H1 (cell line): ENCODE measurements around the gene ZNF737.

Experiments
- CEBPB ChIP-seq: IDR thresholded peaks from 2 replicates; pipeline ENCODE4 v1.6.1; 2012; ENCODE audit warnings: low read depth, low read length
- CREB1 ChIP-seq: IDR thresholded peaks from 2 replicates; pipeline ENCODE4 v1.6.1; 2012; ENCODE audit warnings: inconsistent platforms
- EZH2 ChIP-seq: fragments of 200-600 bp; sonication (generic); IDR thresholded peaks from 2 replicates; pipeline ENCODE4 v1.7.1; 2012; ENCODE audit warnings: low read depth, mild to moderate bottlenecking, moderate library complexity, low read length, inconsistent platforms; ENCODE audit not compliant: severe bottlenecking
- GTF2F1 ChIP-seq: IDR thresholded peaks from 2 replicates; pipeline ENCODE4 v1.6.1; 2012; ENCODE audit warnings: low read depth, low read length, improper control_type of control experiment, borderline replicate concordance
- POLR2A ChIP-seq, 2 experiments: IDR thresholded peaks; 1 replicate in 1 of 2; 2 replicates in 1 of 2; pipeline ENCODE4 v1.6.1; 2011; ENCODE audit warnings: low read depth in 2 of 2, low read length in 2 of 2, mild to moderate bottlenecking in 2 of 2; ENCODE audit errors: control extremely low read depth in 1 of 2
- RNF2 ChIP-seq: fragments of 200-900, 300-1000 bp; sonication (generic); IDR thresholded peaks from 2 replicates; pipeline ENCODE4 v1.7.1; 2016; ENCODE audit warnings: borderline replicate concordance, low read depth, mild to moderate bottlenecking, antibody characterized with exemption, low read length; ENCODE audit not compliant: poor library complexity, severe bottlenecking; ENCODE audit errors: missing control alignments
- SIX5 ChIP-seq: IDR thresholded peaks from 2 replicates; pipeline ENCODE4 v1.6.1; 2011; ENCODE audit warnings: mild to moderate bottlenecking, low read depth, low read length
- SRF ChIP-seq: IDR thresholded peaks from 2 replicates; pipeline ENCODE4 v1.6.1; 2011; ENCODE audit warnings: mild to moderate bottlenecking, low read depth, low read length, moderate library complexity
- TAF1 ChIP-seq: IDR thresholded peaks from 2 replicates; pipeline ENCODE4 v1.6.1; 2011; ENCODE audit warnings: mild to moderate bottlenecking, low read depth, low read length
- ZNF274 ChIP-seq: IDR thresholded peaks from 2 replicates; pipeline ENCODE4 v1.7.0; 2012; ENCODE audit warnings: low read length, borderline replicate concordance; ENCODE audit errors: extremely low read depth
- TF ChIP-seq, protein P1 (sequence below), 3 experiments: IDR thresholded peaks; 1 replicate in 2 of 3; 2 replicates in 1 of 3; pipeline versions ENCODE4 v1.5.1 to v1.6.1; 2011; ENCODE audit warnings: low read length in 3 of 3, mild to moderate bottlenecking in 3 of 3, inconsistent platforms in 2 of 3, low read depth in 1 of 3, moderate library complexity in 1 of 3; ENCODE audit not compliant: insufficient read depth in 1 of 3; ENCODE audit errors: control extremely low read depth in 1 of 3
- TF ChIP-seq, protein P2 (sequence below): IDR thresholded peaks from 2 replicates; pipeline ENCODE4 v1.6.1; 2012; ENCODE audit warnings: low read length, inconsistent platforms

DNA sequence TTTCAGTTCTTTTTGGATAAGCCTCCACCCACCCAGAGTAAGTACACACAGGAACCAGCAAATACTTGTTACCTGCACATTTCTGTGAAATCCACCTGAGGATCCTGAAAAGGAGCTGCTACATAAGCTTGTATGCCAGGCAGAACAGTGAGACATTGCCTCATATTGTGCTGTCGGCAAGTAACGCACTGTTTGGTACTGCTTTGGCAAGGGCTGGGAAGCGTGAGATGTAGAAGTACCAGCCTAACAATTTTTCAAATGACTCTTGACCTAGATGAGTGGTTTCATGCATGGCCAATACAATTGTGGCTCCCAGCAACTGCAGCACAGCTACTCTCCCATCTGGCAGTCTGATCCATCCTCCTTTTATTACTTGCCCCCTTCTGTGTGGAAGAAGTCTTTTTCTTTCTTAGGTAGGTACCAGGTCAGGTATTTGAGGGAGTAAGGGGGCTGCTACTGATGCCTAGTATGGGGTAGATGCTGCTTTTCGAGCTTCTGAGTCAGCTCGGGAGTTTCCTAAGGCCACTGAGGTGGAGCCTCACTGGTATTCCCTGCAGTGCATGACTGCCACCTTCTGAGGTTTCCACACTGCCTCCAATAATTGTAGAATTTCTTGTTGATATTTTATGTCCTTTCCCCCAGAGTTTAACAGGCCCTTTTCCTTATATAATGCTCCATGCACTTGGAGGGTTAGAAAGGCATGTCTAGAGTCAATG, 52.2 kb downstream of the ZNF737 start:
- TF ChIP-seq, protein P1, sequence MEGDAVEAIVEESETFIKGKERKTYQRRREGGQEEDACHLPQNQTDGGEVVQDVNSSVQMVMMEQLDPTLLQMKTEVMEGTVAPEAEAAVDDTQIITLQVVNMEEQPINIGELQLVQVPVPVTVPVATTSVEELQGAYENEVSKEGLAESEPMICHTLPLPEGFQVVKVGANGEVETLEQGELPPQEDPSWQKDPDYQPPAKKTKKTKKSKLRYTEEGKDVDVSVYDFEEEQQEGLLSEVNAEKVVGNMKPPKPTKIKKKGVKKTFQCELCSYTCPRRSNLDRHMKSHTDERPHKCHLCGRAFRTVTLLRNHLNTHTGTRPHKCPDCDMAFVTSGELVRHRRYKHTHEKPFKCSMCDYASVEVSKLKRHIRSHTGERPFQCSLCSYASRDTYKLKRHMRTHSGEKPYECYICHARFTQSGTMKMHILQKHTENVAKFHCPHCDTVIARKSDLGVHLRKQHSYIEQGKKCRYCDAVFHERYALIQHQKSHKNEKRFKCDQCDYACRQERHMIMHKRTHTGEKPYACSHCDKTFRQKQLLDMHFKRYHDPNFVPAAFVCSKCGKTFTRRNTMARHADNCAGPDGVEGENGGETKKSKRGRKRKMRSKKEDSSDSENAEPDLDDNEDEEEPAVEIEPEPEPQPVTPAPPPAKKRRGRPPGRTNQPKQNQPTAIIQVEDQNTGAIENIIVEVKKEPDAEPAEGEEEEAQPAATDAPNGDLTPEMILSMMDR (IDR thresholded peaks at IDR 0.05; ENCODE audit: control extremely low read depth in 1 of 3, insufficient read depth in 1 of 3, low read depth in 1 of 3, low read length in 3 of 3), result peak in 1 of 3 experiments; percentile 11; a peak in 1 of 4 replicates
- TF ChIP-seq EZH2 (no peak), TAF1 (no peak), ZNF274 (no peak), CEBPB (no peak), SRF (no peak), GTF2F1 (no peak), POLR2A (IDR thresholded peaks at IDR 0.05; ENCODE audit: control extremely low read depth in 1 of 2, low read depth in 2 of 2, low read length in 2 of 2) (no peak), RNF2 (no peak), CREB1 (no peak), SIX5 (no peak)
- TF ChIP-seq, protein P2, sequence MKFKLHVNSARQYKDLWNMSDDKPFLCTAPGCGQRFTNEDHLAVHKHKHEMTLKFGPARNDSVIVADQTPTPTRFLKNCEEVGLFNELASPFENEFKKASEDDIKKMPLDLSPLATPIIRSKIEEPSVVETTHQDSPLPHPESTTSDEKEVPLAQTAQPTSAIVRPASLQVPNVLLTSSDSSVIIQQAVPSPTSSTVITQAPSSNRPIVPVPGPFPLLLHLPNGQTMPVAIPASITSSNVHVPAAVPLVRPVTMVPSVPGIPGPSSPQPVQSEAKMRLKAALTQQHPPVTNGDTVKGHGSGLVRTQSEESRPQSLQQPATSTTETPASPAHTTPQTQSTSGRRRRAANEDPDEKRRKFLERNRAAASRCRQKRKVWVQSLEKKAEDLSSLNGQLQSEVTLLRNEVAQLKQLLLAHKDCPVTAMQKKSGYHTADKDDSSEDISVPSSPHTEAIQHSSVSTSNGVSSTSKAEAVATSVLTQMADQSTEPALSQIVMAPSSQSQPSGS, result no peak
